ENCODE data around the gene WTIP.

Gene WTIP

DNA sequence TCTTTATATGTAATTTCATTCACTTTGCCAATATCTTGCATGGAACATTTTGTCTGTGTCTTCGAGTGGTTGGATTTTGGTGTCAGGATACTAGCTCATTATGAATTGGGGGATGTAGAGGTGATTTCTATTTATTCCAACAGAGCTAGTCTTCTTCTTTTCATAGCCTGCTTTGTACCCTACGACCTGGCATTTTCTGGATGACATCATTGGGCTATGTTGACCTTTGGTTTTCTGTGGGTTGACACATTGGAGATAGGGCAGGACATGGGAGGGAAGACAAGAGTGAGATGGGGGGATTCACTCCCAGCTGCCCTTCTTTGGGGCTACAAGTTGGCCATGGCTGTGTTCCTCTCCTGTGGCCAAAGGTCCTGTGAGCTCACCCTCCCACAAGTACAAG lies 38.0 kb downstream of the WTIP start:
- Histone ChIP-seq H3K27ac (ENCODE audit: low read depth, low read length) (no peak overlapping the region), H3K18ac (ENCODE audit: low read length) (no peak overlapping the region), H3K4ac (ENCODE audit: low read depth, low read length) (no peak overlapping the region), H4K5ac (ENCODE audit: low read length) (no peak overlapping the region), H3K56ac (ENCODE audit: low read length) (no peak overlapping the region), H3K23ac (ENCODE audit: low read length) (no peak overlapping the region), H3K9ac (ENCODE audit: low read length) (no peak overlapping the region), H3K4me3 (ENCODE audit: low read length) (no peak overlapping the region), H4K8ac (ENCODE audit: low read depth, low read length) (no peak overlapping the region), H3K79me1 (ENCODE audit: low read length) (no peaks in the 10 kb centered on the region), H2BK15ac (replicated peaks; ENCODE audit: low read depth) (no peak overlapping the region), H3K27me3 (ENCODE audit: insufficient read depth, low read length, poor library complexity) (no peaks in the 10 kb centered on the region), H3K36me3 (ENCODE audit: control insufficient read depth, insufficient read depth, low read length) (no peaks in the 10 kb centered on the region), H2BK5ac (ENCODE audit: low read length) (no peak overlapping the region), H3K4me1 (ENCODE audit: control insufficient read depth, low read depth, low read length) (no peaks in the 10 kb centered on the region), H2BK120ac (ENCODE audit: low read depth, low read length) (no peak overlapping the region), H3K79me2 (ENCODE audit: control insufficient read depth, insufficient read depth, low read length) (no peaks in the 10 kb centered on the region), H2AK5ac (ENCODE audit: low read length) (no peak overlapping the region), H3K4me2 (ENCODE audit: low read length) (no peak overlapping the region)
- no CpG with 5 or more reads among the region's 2 CpGs for WGBS (ENCODE audit: extremely low coverage, insufficient coverage, low lambda C conversion rate)
- DNase-seq, result no peak

DNA sequence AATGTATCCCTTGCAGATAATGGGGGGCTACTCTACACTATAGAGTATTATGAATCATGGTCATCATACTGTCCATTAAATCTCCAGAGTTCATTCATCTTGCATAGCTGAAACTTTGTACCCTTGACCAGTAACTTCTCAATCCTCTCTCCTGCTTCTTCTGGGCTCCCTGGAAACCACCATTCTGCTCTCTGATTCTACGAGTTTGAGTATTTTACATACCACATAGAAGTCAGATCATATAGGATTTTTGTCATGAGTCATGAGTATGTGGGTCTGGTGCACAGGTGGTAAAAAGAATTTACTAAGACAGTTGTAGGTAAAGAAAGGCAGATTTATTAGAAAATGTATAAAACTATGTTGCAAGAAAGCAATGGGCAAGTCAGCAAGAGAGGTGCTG lies 41.9 kb downstream of the WTIP start:
- Histone ChIP-seq H3K18ac (ENCODE audit: low read length) (no peak overlapping the region), H3K27me3 (ENCODE audit: insufficient read depth, low read length, poor library complexity) (no peaks in the 10 kb centered on the region), H4K8ac (ENCODE audit: low read depth, low read length) (no peak overlapping the region), H4K5ac (ENCODE audit: low read length) (no peak overlapping the region), H3K79me2 (ENCODE audit: control insufficient read depth, insufficient read depth, low read length) (no peaks in the 10 kb centered on the region), H3K27ac (ENCODE audit: low read depth, low read length) (no peak overlapping the region), H3K4me1 (ENCODE audit: control insufficient read depth, low read depth, low read length) (no peaks in the 10 kb centered on the region), H3K4ac (ENCODE audit: low read depth, low read length) (no peak overlapping the region), H3K36me3 (ENCODE audit: control insufficient read depth, insufficient read depth, low read length) (no peaks in the 10 kb centered on the region), H3K4me2 (ENCODE audit: low read length) (no peak overlapping the region), H2BK15ac (replicated peaks; ENCODE audit: low read depth) (no peak overlapping the region), H3K4me3 (ENCODE audit: low read length) (no peak overlapping the region), H3K79me1 (ENCODE audit: low read length) (no peaks in the 10 kb centered on the region), H3K56ac (ENCODE audit: low read length) (no peak overlapping the region), H2BK120ac (ENCODE audit: low read depth, low read length) (no peak overlapping the region), H2BK5ac (ENCODE audit: low read length) (no peak overlapping the region), H2AK5ac (ENCODE audit: low read length) (no peak overlapping the region), H3K23ac (ENCODE audit: low read length) (no peak overlapping the region), H3K9ac (ENCODE audit: low read length) (no peak overlapping the region)
- DNase-seq, result no peak
- WGBS (ENCODE audit: extremely low coverage, insufficient coverage, low lambda C conversion rate), result no CpG with 5 or more reads among the region's 1 CpG

DNA sequence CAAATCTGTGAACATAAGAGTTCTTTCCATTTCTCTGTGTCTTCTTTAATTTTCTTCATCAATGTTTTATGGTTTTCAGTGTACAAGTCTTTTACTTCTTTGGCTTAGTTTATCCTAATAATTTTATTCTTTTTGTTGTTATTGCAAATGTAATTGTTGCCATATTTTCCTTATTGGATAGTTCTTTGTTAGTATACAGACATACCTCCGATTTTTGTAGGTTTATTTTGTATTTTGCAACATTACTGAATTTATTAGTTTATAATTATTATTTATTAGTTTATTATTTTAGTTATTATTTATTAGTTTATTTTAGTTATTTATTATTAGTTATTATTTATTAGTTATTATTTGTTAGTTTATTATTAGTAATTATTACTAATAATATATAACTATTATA lies 43.4 kb downstream of the WTIP start:
- WGBS (ENCODE audit: extremely low coverage, insufficient coverage, low lambda C conversion rate), result no CpG with 5 or more reads among the region's 1 CpG
- Histone ChIP-seq H3K36me3 (ENCODE audit: control insufficient read depth, insufficient read depth, low read length) (no peaks in the 10 kb centered on the region), H3K27me3 (ENCODE audit: insufficient read depth, low read length, poor library complexity) (no peaks in the 10 kb centered on the region), H3K79me2 (ENCODE audit: control insufficient read depth, insufficient read depth, low read length) (no peaks in the 10 kb centered on the region), H2AK5ac (ENCODE audit: low read length) (no peak overlapping the region), H3K9ac (ENCODE audit: low read length) (no peak overlapping the region), H4K8ac (ENCODE audit: low read depth, low read length) (no peak overlapping the region), H3K4me3 (ENCODE audit: low read length) (no peak overlapping the region), H3K4me2 (ENCODE audit: low read length) (no peak overlapping the region), H4K5ac (ENCODE audit: low read length) (no peak overlapping the region), H3K56ac (ENCODE audit: low read length) (no peak overlapping the region), H2BK15ac (replicated peaks; ENCODE audit: low read depth) (no peak overlapping the region), H3K27ac (ENCODE audit: low read depth, low read length) (no peak overlapping the region), H3K23ac (ENCODE audit: low read length) (no peak overlapping the region), H3K4ac (ENCODE audit: low read depth, low read length) (no peak overlapping the region), H2BK5ac (ENCODE audit: low read length) (no peak overlapping the region), H3K79me1 (ENCODE audit: low read length) (no peaks in the 10 kb centered on the region), H2BK120ac (ENCODE audit: low read depth, low read length) (no peak overlapping the region), H3K18ac (ENCODE audit: low read length) (no peak overlapping the region), H3K4me1 (ENCODE audit: control insufficient read depth, low read depth, low read length) (no peaks in the 10 kb centered on the region)
- no peak for DNase-seq

DNA sequence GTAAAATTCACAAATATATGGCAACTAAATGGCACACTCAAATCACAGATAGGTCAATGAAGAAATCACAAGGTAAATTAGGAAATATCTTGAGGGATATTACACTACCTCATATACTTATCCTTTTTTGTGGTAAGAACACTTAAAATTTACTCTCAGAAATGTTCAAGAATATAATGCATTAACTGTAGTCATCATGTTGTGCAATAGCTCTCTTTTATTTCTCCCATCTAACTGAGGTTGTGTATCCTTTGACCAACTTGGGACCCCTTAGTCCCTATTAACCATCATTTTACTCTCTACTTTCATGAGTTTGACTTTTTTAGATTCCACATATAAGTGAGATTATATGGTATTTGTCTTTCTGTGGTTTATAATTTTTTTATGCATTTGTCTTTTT lies 52.6 kb downstream of the WTIP start:
- Histone ChIP-seq H4K8ac (ENCODE audit: low read depth, low read length) (no peak overlapping the region), H3K4me3 (ENCODE audit: low read length) (no peak overlapping the region), H3K4me2 (ENCODE audit: low read length) (no peak overlapping the region), H2BK120ac (ENCODE audit: low read depth, low read length) (no peak overlapping the region), H2AK5ac (ENCODE audit: low read length) (no peak overlapping the region), H3K36me3 (ENCODE audit: control insufficient read depth, insufficient read depth, low read length) (no peaks in the 10 kb centered on the region), H3K4me1 (ENCODE audit: control insufficient read depth, low read depth, low read length) (no peaks in the 10 kb centered on the region), H3K56ac (ENCODE audit: low read length) (no peak overlapping the region), H4K5ac (ENCODE audit: low read length) (no peak overlapping the region), H3K27me3 (ENCODE audit: insufficient read depth, low read length, poor library complexity) (no peaks in the 10 kb centered on the region), H3K27ac (ENCODE audit: low read depth, low read length) (no peak overlapping the region), H3K18ac (ENCODE audit: low read length) (no peak overlapping the region), H2BK5ac (ENCODE audit: low read length) (no peak overlapping the region), H3K79me1 (ENCODE audit: low read length) (no peaks in the 10 kb centered on the region), H3K23ac (ENCODE audit: low read length) (no peak overlapping the region), H2BK15ac (replicated peaks; ENCODE audit: low read depth) (no peak overlapping the region), H3K4ac (ENCODE audit: low read depth, low read length) (no peak overlapping the region), H3K9ac (ENCODE audit: low read length) (no peak overlapping the region), H3K79me2 (ENCODE audit: control insufficient read depth, insufficient read depth, low read length) (no peaks in the 10 kb centered on the region)
- DNase-seq, result no peak

DNA sequence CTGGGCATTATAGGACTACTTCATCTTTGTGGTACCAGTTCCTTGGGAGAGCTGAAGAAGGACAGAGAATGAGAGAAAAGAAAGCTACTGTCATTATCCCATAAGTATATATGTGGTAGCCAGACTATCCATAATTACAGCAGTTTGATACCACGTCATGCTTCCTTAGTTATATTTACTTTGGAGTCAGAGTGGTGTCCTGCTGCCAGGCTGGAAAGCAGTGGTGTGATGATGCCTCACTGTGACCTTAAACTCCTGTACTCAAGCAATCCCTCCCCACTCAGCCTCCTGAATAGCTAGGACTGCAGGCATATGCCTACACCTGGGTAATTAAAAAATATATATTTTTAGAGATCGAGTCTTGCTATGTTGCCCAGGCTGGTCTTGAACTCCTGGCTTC lies 57.8 kb downstream of the WTIP start:
- H2AK5ac ChIP-seq (ENCODE audit: low read length), result no peak overlapping the region
- H3K56ac ChIP-seq (ENCODE audit: low read length), result no peak overlapping the region
- no peaks in the 10 kb centered on the region for H3K79me2 ChIP-seq (ENCODE audit: control insufficient read depth, insufficient read depth, low read length)
- H3K27me3 ChIP-seq (ENCODE audit: insufficient read depth, low read length, poor library complexity), result no peaks in the 10 kb centered on the region
- no peak overlapping the region for H3K4me3 ChIP-seq (ENCODE audit: low read length)
- no peak overlapping the region for H3K23ac ChIP-seq (ENCODE audit: low read length)
- no peaks in the 10 kb centered on the region for H3K36me3 ChIP-seq (ENCODE audit: control insufficient read depth, insufficient read depth, low read length)
- no peak overlapping the region for H4K5ac ChIP-seq (ENCODE audit: low read length)
- H4K8ac ChIP-seq (ENCODE audit: low read depth, low read length), result no peak overlapping the region
- H3K18ac ChIP-seq (ENCODE audit: low read length), result no peak overlapping the region
- H2BK15ac ChIP-seq (replicated peaks; ENCODE audit: low read depth), result no peak overlapping the region
- H3K4me2 ChIP-seq (ENCODE audit: low read length), result no peak overlapping the region
- H3K79me1 ChIP-seq (ENCODE audit: low read length), result no peaks in the 10 kb centered on the region
- no peak overlapping the region for H2BK5ac ChIP-seq (ENCODE audit: low read length)
- no peak overlapping the region for H2BK120ac ChIP-seq (ENCODE audit: low read depth, low read length)
- no peak overlapping the region for H3K9ac ChIP-seq (ENCODE audit: low read length)
- WGBS (ENCODE audit: extremely low coverage, insufficient coverage, low lambda C conversion rate), result no CpG with 5 or more reads among the region's 2 CpGs
- H3K4me1 ChIP-seq (ENCODE audit: control insufficient read depth, low read depth, low read length), result no peaks in the 10 kb centered on the region
- no peak overlapping the region for H3K27ac ChIP-seq (ENCODE audit: low read depth, low read length)
- no peak for DNase-seq
- no peak overlapping the region for H3K4ac ChIP-seq (ENCODE audit: low read depth, low read length)

DNA sequence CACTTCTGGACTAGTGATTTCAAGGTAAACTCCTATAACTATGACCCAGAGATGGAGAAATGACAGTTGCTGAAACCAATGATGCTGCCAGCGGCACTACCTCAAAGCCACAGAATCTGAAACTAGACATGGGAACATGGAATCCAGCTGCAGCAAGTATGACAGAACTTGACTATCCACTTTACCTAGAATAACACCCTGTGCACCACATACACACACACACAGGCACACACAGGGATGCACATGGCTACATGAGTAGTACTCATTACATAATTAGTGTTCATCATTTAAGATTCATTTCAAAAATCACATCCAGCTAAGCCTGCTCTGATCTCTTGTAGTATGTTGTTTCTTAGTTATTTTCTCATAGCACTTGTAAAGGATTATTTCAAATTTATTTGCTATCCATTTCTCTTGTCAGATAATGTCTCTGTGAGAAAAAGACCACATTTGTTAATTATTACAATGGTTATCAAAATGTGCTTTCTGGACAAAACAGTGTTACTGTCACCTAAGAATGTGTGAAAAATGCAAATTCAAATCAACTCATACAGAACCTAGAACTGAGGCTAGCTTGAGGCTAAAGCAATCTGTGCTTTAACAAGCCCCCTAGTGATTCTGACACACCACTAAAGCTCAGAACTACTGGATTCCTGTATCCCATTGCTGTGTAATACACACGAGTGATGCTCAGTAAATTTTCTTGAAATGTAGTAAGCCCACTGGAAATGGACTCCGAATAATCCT lies 59.4 kb downstream of the WTIP start:
- H3K4me2 ChIP-seq (ENCODE audit: low read length), result no peak overlapping the region
- H3K79me2 ChIP-seq (ENCODE audit: control insufficient read depth, insufficient read depth, low read length), result no peaks in the 10 kb centered on the region
- H3K18ac ChIP-seq (ENCODE audit: low read length), result no peak overlapping the region
- no peak overlapping the region for H3K56ac ChIP-seq (ENCODE audit: low read length)
- no peaks in the 10 kb centered on the region for H3K4me1 ChIP-seq (ENCODE audit: control insufficient read depth, low read depth, low read length)
- no peak overlapping the region for H2BK5ac ChIP-seq (ENCODE audit: low read length)
- no peaks in the 10 kb centered on the region for H3K36me3 ChIP-seq (ENCODE audit: control insufficient read depth, insufficient read depth, low read length)
- H4K8ac ChIP-seq (ENCODE audit: low read depth, low read length), result no peak overlapping the region
- H2BK15ac ChIP-seq (replicated peaks; ENCODE audit: low read depth), result no peak overlapping the region
- no peaks in the 10 kb centered on the region for H3K79me1 ChIP-seq (ENCODE audit: low read length)
- no peak overlapping the region for H3K23ac ChIP-seq (ENCODE audit: low read length)
- no peak overlapping the region for H3K4ac ChIP-seq (ENCODE audit: low read depth, low read length)
- H2BK120ac ChIP-seq (ENCODE audit: low read depth, low read length), result no peak overlapping the region
- H2AK5ac ChIP-seq (ENCODE audit: low read length), result no peak overlapping the region
- H3K9ac ChIP-seq (ENCODE audit: low read length), result no peak overlapping the region
- no peaks in the 10 kb centered on the region for H3K27me3 ChIP-seq (ENCODE audit: insufficient read depth, low read length, poor library complexity)
- no peak overlapping the region for H4K5ac ChIP-seq (ENCODE audit: low read length)
- no peak for DNase-seq
- H3K4me3 ChIP-seq (ENCODE audit: low read length), result no peak overlapping the region
- H3K27ac ChIP-seq (ENCODE audit: low read depth, low read length), result no peak overlapping the region
- WGBS (ENCODE audit: extremely low coverage, insufficient coverage, low lambda C conversion rate), result no CpG with 5 or more reads among the region's 3 CpGs

Data from mesendoderm (in vitro differentiated cells).